AML-193 (cell line): Measurements from ENCODE around the gene G6PC1.
A peak's percentile ranks its signal among the peaks of the same experiment; 100 is the strongest.
"Not testable (repeated sequence)": the region's sequence is repeated elsewhere in the genome, so short reads cannot be mapped to it uniquely, and the experiment has no call there.

ENCODE experiments used
- DNase-seq, 2 experiments: peaks; one replicate each; lab custom pipeline; 2025; lab: John Stamatoyannopoulos, UW

Gene G6PC1

GRCh38 chr17:42901535-42902229 lies 1.1 kb downstream of the G6PC1 start:
- DNase-seq: no peak

GRCh38 chr17:42904110-42904469 lies 3.5 kb downstream of the G6PC1 start:
- DNase-seq: no peak

GRCh38 chr17:42906772-42907446 lies 6.3 kb downstream of the G6PC1 start:
- DNase-seq: no peak

GRCh38 chr17:42908872-42909700 lies 8.5 kb downstream of the G6PC1 start:
- no peak for DNase-seq

- DNase-seq: no peak
These were observed 12.9 kb downstream of the G6PC1 start for GRCh38 chr17:42913522-42913921.

GRCh38 chr17:42913981-42914617 lies 13.5 kb downstream of the G6PC1 start:
- DNase-seq: no peak

- not testable (repeated sequence) for DNase-seq
These were observed 14.7 kb downstream of the G6PC1 start for GRCh38 chr17:42915288-42915687.

GRCh38 chr17:42916388-42917235 lies 16.0 kb downstream of the G6PC1 start:
- DNase-seq: not testable (repeated sequence)

- no peak for DNase-seq
These were observed 16.6 kb downstream of the G6PC1 start for GRCh38 chr17:42917236-42917603.

- no peak for DNase-seq
These were observed 18.4 kb downstream of the G6PC1 start for GRCh38 chr17:42918902-42919521.

- DNase-seq: not testable (repeated sequence)
These were observed 19.0 kb downstream of the G6PC1 start for GRCh38 chr17:42919522-42920077.

- DNase-seq: no peak
These were observed 19.7 kb downstream of the G6PC1 start for GRCh38 chr17:42920106-42920900.

- no peak for DNase-seq
These were observed 20.3 kb downstream of the G6PC1 start for GRCh38 chr17:42920922-42921321.

GRCh38 chr17:42922294-42922693 lies 21.7 kb downstream of the G6PC1 start:
- DNase-seq: no peak

GRCh38 chr17:42923472-42923871 lies 22.9 kb downstream of the G6PC1 start:
- not testable (repeated sequence) for DNase-seq

- DNase-seq: no peak
These were observed 24.3 kb downstream of the G6PC1 start for GRCh38 chr17:42924891-42925290.

- peak; percentile 94 for DNase-seq
These were observed 28.3 kb downstream of the G6PC1 start for GRCh38 chr17:42928714-42929496.

GRCh38 chr17:42929497-42929844 lies 28.9 kb downstream of the G6PC1 start:
- no peak for DNase-seq
